HG02759 (cell line): Measurements from ENCODE around the gene TOM1L2.

Source experiments
- ATAC-seq: cut with Tn5 transposase; IDR thresholded peaks from one replicate; pipeline ENCODE4 v1.9.1; 2021; ENCODE audit warnings: mild to moderate bottlenecking, moderate library complexity; ENCODE audit not compliant: unreplicated experiment

TOM1L2 gene

GRCh38 chr17:17823433-17824118 lies 148.6 kb downstream of the TOM1L2 start:
- peak; percentile 84 for ATAC-seq

- ATAC-seq = no peak
Observed at GRCh38 chr17:17822616-17823015, 149.6 kb downstream of the TOM1L2 start.

- no peak for ATAC-seq
Observed at GRCh38 chr17:17822189-17822588, 150.0 kb downstream of the TOM1L2 start.

GRCh38 chr17:17820463-17821158 lies 151.6 kb downstream of the TOM1L2 start:
- no peak for ATAC-seq

- no peak for ATAC-seq
Observed at GRCh38 chr17:17820046-17820445, 152.2 kb downstream of the TOM1L2 start.

GRCh38 chr17:17819561-17819995 lies 152.6 kb downstream of the TOM1L2 start:
- peak; percentile 39 for ATAC-seq

GRCh38 chr17:17819111-17819510 lies 153.1 kb downstream of the TOM1L2 start:
- no peak for ATAC-seq

- ATAC-seq = no peak
Observed at GRCh38 chr17:17818088-17818526, 154.1 kb downstream of the TOM1L2 start.

GRCh38 chr17:17817552-17817947 lies 154.7 kb downstream of the TOM1L2 start:
- ATAC-seq = no peak

- ATAC-seq = no peak
Observed at GRCh38 chr17:17816831-17817551, 155.2 kb downstream of the TOM1L2 start.

- ATAC-seq = no peak
Observed at GRCh38 chr17:17816240-17816814, 155.9 kb downstream of the TOM1L2 start.

- ATAC-seq = no peak
Observed at GRCh38 chr17:17815436-17816200, 156.6 kb downstream of the TOM1L2 start.

GRCh38 chr17:17815062-17815406 lies 157.2 kb downstream of the TOM1L2 start:
- no peak for ATAC-seq

- no peak for ATAC-seq
Observed at GRCh38 chr17:17814162-17815061, 157.8 kb downstream of the TOM1L2 start.

- ATAC-seq = no peak
Observed at GRCh38 chr17:17813725-17814095, 158.5 kb downstream of the TOM1L2 start.

GRCh38 chr17:17813055-17813724 lies 159.0 kb downstream of the TOM1L2 start:
- no peak for ATAC-seq

- ATAC-seq = no peak
Observed at GRCh38 chr17:17812211-17813054, 159.8 kb downstream of the TOM1L2 start.
